Measurements from ENCODE around the gene MED12.

Gene MED12

DNA sequence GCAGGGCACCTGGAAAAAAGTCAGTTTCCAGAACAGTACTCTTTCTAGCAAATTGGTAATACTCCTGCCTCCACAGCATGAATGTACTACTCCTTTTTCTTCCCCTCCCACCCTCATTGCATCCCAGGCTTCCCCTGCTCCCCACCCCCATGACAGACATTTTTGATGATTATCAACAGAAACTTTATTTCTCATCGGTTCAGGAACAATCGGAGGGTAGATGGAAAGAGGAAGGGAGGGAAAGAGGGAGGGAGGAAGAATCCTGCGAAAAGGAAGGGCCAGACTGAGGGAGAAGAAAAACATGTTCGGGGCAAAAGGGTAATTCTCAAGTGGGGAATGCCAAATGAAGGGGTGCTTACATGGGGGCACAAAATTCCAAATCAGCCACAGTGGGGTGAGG is 11.2 kb upstream of the MED12 start:
- no peak for DNase-seq (ENCODE audit: low read depth in 1 of 2, low spot score in 1 of 2)
- TF ChIP-seq, protein P1, sequence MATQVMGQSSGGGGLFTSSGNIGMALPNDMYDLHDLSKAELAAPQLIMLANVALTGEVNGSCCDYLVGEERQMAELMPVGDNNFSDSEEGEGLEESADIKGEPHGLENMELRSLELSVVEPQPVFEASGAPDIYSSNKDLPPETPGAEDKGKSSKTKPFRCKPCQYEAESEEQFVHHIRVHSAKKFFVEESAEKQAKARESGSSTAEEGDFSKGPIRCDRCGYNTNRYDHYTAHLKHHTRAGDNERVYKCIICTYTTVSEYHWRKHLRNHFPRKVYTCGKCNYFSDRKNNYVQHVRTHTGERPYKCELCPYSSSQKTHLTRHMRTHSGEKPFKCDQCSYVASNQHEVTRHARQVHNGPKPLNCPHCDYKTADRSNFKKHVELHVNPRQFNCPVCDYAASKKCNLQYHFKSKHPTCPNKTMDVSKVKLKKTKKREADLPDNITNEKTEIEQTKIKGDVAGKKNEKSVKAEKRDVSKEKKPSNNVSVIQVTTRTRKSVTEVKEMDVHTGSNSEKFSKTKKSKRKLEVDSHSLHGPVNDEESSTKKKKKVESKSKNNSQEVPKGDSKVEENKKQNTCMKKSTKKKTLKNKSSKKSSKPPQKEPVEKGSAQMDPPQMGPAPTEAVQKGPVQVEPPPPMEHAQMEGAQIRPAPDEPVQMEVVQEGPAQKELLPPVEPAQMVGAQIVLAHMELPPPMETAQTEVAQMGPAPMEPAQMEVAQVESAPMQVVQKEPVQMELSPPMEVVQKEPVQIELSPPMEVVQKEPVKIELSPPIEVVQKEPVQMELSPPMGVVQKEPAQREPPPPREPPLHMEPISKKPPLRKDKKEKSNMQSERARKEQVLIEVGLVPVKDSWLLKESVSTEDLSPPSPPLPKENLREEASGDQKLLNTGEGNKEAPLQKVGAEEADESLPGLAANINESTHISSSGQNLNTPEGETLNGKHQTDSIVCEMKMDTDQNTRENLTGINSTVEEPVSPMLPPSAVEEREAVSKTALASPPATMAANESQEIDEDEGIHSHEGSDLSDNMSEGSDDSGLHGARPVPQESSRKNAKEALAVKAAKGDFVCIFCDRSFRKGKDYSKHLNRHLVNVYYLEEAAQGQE (IDR thresholded peaks at IDR 0.05; ENCODE audit: insufficient replicate concordance, low read depth), result no peak
- no peak for TF ChIP-seq SPI1 (IDR thresholded peaks at IDR 0.05; ENCODE audit: borderline replicate concordance, low read depth)
- TF ChIP-seq, protein P2, sequence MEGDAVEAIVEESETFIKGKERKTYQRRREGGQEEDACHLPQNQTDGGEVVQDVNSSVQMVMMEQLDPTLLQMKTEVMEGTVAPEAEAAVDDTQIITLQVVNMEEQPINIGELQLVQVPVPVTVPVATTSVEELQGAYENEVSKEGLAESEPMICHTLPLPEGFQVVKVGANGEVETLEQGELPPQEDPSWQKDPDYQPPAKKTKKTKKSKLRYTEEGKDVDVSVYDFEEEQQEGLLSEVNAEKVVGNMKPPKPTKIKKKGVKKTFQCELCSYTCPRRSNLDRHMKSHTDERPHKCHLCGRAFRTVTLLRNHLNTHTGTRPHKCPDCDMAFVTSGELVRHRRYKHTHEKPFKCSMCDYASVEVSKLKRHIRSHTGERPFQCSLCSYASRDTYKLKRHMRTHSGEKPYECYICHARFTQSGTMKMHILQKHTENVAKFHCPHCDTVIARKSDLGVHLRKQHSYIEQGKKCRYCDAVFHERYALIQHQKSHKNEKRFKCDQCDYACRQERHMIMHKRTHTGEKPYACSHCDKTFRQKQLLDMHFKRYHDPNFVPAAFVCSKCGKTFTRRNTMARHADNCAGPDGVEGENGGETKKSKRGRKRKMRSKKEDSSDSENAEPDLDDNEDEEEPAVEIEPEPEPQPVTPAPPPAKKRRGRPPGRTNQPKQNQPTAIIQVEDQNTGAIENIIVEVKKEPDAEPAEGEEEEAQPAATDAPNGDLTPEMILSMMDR (IDR thresholded peaks at IDR 0.05; ENCODE audit: insufficient read depth, low read length), result no peak
- TF ChIP-seq GABPA (IDR thresholded peaks at IDR 0.05; ENCODE audit: low read depth), result no peak
- no peak for TF ChIP-seq POLR2AphosphoS5 (IDR thresholded peaks at IDR 0.05; ENCODE audit: low read depth)
- no peaks in the 10 kb centered on the region for H3K27me3 ChIP-seq (ENCODE audit: insufficient read depth, poor library complexity, severe bottlenecking)
- H3K27ac ChIP-seq (replicated peaks), result peak overlapping the region; percentile 84
- no peak overlapping the region for H3K4me3 ChIP-seq (replicated peaks; ENCODE audit: insufficient read depth, low read length)

DNA sequence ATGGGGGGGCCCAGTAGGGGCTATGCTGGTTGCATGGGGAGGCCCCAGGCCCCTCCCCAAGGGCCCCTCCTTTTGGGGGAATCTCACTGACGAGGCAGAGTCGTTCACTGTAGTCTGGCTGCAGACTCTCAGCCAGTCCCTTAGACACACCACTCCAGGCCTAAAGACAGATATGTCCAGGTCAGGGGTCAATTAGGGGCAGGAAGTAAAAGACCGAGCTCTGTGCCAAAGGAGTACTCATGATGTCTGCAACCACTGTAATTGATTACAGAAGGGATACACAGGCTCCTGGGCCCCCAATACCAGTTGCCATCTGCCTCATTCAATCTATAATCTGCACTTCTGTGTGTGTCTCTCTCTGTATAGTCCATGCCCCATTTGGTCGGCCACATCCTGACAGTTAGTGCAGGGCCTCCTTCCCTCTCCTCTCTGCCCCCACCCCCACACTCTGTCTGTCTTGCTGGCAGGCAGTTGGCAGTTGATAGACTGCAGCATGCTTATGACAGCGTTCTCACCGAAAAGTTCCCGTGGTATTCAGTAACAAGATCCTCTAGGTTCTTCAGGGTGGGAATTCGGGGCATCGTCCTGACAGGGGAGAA is 10.5 kb upstream of the MED12 start:
- DNase-seq (ENCODE audit: low read depth in 1 of 2, low spot score in 1 of 2), result peak in 1 of 2 experiments; percentile 79
- no peaks in the 10 kb centered on the region for H3K27me3 ChIP-seq (ENCODE audit: insufficient read depth, poor library complexity, severe bottlenecking)
- H3K4me3 ChIP-seq (replicated peaks; ENCODE audit: insufficient read depth, low read length), result no peak overlapping the region
- TF ChIP-seq SPI1 (IDR thresholded peaks at IDR 0.05; ENCODE audit: borderline replicate concordance, low read depth), result no peak
- peak; percentile 71 for TF ChIP-seq POLR2AphosphoS5 (IDR thresholded peaks at IDR 0.05; ENCODE audit: low read depth)
- peak overlapping the region; percentile 84 for H3K27ac ChIP-seq (replicated peaks)

DNA sequence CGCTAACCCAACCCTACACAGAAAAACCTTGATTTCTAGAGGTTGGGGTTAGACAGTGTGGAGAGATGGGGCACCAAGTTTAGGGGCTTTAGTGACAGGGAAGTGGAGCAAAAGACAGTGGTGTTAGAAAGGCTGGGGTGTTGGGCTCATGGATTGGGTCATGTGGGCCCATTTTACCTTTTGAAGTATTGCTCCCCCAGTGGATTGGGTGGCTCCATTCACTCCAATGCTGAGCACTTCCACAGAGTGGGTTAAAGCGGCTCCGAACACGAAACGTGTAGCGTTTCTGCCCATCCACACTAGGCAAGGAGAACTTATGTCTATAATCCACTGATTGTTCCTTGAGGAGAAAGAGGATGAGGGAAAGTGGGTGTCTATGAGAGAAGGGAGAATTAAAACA is 9.3 kb upstream of the MED12 start:
- no peak overlapping the region for H3K4me3 ChIP-seq (replicated peaks; ENCODE audit: insufficient read depth, low read length)
- H3K27me3 ChIP-seq (ENCODE audit: insufficient read depth, poor library complexity, severe bottlenecking), result no peaks in the 10 kb centered on the region
- peak overlapping the region; percentile 84 for H3K27ac ChIP-seq (replicated peaks)
- TF ChIP-seq, protein P1 (IDR thresholded peaks at IDR 0.05; ENCODE audit: insufficient replicate concordance, low read depth), result no peak
- no peak for TF ChIP-seq POLR2AphosphoS5 (IDR thresholded peaks at IDR 0.05; ENCODE audit: low read depth)
- TF ChIP-seq GABPA (IDR thresholded peaks at IDR 0.05; ENCODE audit: low read depth), result no peak
- no peak for TF ChIP-seq SPI1 (IDR thresholded peaks at IDR 0.05; ENCODE audit: borderline replicate concordance, low read depth)
- DNase-seq (ENCODE audit: low read depth in 1 of 2, low spot score in 1 of 2), result no peak

DNA sequence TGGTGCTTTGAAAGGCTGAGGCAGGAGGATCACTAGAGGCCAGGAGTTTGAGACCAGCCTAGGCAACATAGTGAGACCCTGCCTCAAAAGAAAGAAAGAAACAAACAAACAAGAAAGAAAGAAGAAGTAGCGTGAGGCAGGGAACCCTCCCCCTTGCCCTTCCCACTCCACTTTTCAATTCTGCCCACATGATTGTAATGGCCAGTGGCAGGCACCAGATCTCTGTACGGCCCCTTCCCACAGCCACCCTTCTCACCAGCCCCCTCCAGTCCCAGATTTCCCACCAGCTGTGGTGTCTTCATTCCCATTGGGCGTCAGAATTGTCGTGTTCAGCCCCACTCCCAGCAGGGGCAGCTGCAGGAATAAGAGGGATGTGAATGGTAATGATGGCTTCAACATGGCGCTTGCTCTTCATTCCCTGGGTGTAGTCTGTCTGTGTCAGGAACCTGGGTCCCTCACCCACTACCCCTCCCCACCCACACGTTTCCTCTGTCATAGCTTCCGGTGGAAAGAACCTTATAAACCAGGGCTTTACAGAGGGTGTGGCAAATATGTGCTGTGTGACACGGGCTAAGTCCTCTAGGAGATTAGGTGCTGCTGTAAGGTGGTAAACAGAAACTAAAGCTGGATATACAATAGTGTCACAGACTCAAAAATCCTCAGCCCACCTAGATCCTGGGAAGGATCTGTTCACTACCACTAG is 7.1 kb upstream of the MED12 start, which contains the start of gene IL2RG:
IL2RG (minus strand) TSS at position 437 of the 703 bp plus-strand sequence; CDS start at position 399, 38 bp downstream.
- TF ChIP-seq, protein P1 (IDR thresholded peaks at IDR 0.05; ENCODE audit: insufficient replicate concordance, low read depth), result no peak
- peak; percentile 54 for TF ChIP-seq POLR2AphosphoS5 (IDR thresholded peaks at IDR 0.05; ENCODE audit: low read depth)
- no peaks in the 10 kb centered on the region for H3K27me3 ChIP-seq (ENCODE audit: insufficient read depth, poor library complexity, severe bottlenecking)
- peak in 1 of 2 experiments; percentile 74 for DNase-seq (ENCODE audit: low read depth in 1 of 2, low spot score in 1 of 2)
- no peak within 1 kb of the TSS for H3K4me3 ChIP-seq (replicated peaks; ENCODE audit: insufficient read depth, low read length)
- peak within 1 kb of the TSS; percentile 84 for H3K27ac ChIP-seq (replicated peaks)

Measured in HL-60 (cell line).